C4-2B (cell line): Measurements from ENCODE around the gene CTF1.
A peak's percentile ranks its signal among the peaks of the same experiment; 100 is the strongest.

Experiments used
- H3K27ac ChIP-seq: fragments of 450-650 bp; 2 replicates; pipeline ENCODE4 v1.5.1; 2017
- CTCF ChIP-seq: fragments of 450-650 bp; conservative IDR thresholded peaks from 2 replicates; pipeline ENCODE4 v1.5.1; 2017; ENCODE audit warnings: mild to moderate bottlenecking
- ZFX ChIP-seq: fragments of 450-650 bp; IDR thresholded peaks from 2 replicates; pipeline ENCODE4 v1.6.1; 2017

The CTF1 gene

GRCh38 chr16:30876867-30877266 is 19.5 kb upstream of the CTF1 start:
- TF ChIP-seq ZFX (no peak), CTCF (no peak)
- peak overlapping the region; percentile 95 for H3K27ac ChIP-seq

- TF ChIP-seq ZFX (no peak), CTCF (no peak)
- H3K27ac ChIP-seq = no peak overlapping the region
These were observed 13.7 kb upstream of the CTF1 start for GRCh38 chr16:30882429-30883310.

GRCh38 chr16:30884760-30885159 is 11.7 kb upstream of the CTF1 start:
- TF ChIP-seq CTCF = no peak
- TF ChIP-seq ZFX = no peak
- no peak overlapping the region for H3K27ac ChIP-seq

GRCh38 chr16:30885196-30885595 is 11.2 kb upstream of the CTF1 start:
- H3K27ac ChIP-seq = no peak overlapping the region
- TF ChIP-seq ZFX (no peak), CTCF (no peak)

- no peak overlapping the region for H3K27ac ChIP-seq
- TF ChIP-seq ZFX (no peak), CTCF (no peak)
These were observed 10.3 kb upstream of the CTF1 start for GRCh38 chr16:30886145-30886544.

- H3K27ac ChIP-seq = no peak overlapping the region
- no peak for TF ChIP-seq ZFX
- TF ChIP-seq CTCF = no peak
These were observed 8.5 kb upstream of the CTF1 start for GRCh38 chr16:30887927-30888326.

GRCh38 chr16:30888856-30889499 is 7.4 kb upstream of the CTF1 start:
- no peak overlapping the region for H3K27ac ChIP-seq
- no peak for TF ChIP-seq CTCF
- no peak for TF ChIP-seq ZFX
